Uterus (tissue), 4 donors: ENCODE measurements around the gene PUS1. TPM values are rescaled to one million over a fixed set of nuclear protein-coding genes. Genes with fewer than 3 reads are reported as not detected.

Experiments used
- DNase-seq, 2 donors: peaks; one replicate each; pipeline ENCODE4 v3.0.0-alpha.2; 2019 to 2020
- H3K27ac ChIP-seq, 2 donors: fragments of 200-600 bp; sonication (generic); 1 replicate in 1 of 2; 2 replicates in 1 of 2; pipeline ENCODE4 v1.5.1; 2016 to 2018
- H3K27me3 ChIP-seq, 2 donors: fragments of 200-600 bp; sonication (generic); one replicate each; pipeline ENCODE4 v1.5.1; 2018 to 2019; ENCODE audit warnings: control low read depth in 1 of 2
- H3K36me3 ChIP-seq, 2 donors: fragments of 200-600 bp; sonication (generic); one replicate each; pipeline ENCODE4 v1.5.1; 2019; ENCODE audit warnings: control low read depth in 1 of 2
- H3K4me1 ChIP-seq, 2 donors: fragments of 200-600 bp; sonication (generic); one replicate each; pipeline ENCODE4 v1.5.1; 2018 to 2019; ENCODE audit warnings: control low read depth in 1 of 2
- H3K4me3 ChIP-seq, 2 donors: fragments of 200-600 bp; sonication (generic); 1 replicate in 1 of 2; 2 replicates in 1 of 2; pipeline ENCODE4 v1.5.1; 2018 to 2019; ENCODE audit warnings: mild to moderate bottlenecking in 1 of 2
- H3K9me3 ChIP-seq, 2 donors: fragments of 200-600 bp; sonication (generic); one replicate each; pipeline ENCODE4 v1.5.1; 2019; ENCODE audit warnings: control low read depth in 1 of 2
- POLR2A ChIP-seq, 2 donors: fragments of 450-650 bp; IDR thresholded peaks; one replicate each; pipeline ENCODE4 v1.6.1; 2016; ENCODE audit warnings: antibody characterized with exemption in 2 of 2, mild to moderate bottlenecking in 1 of 2, moderate library complexity in 1 of 2
- intact Hi-C: fragments of 100-400 bp; cut with DNase I; formaldehyde crosslinking; loops from one replicate; pipeline ENCODE4 v1.15.1; 2023; ENCODE audit warnings: low total_unique reads
- total RNA-seq, 4 donors: library from RNA; depleted of rRNA in 3 of 4; stranded (reverse); fragments of >200 nt in 3 of 4; gene quantifications; one replicate each; pipeline versions ENCODE4 v1.1.0 to v1.2.4, GENCODE V29; 2014 to 2023
- TF ChIP-seq, protein P1 (sequence below), 4 experiments: fragments of 200-600 bp in 2 of 4; fragments of 450-650 bp in 2 of 4; sonication (generic) in 2 of 4; IDR thresholded peaks; one replicate each; pipeline ENCODE4 v1.5.1; 2016 to 2019; ENCODE audit warnings: antibody characterized with exemption in 4 of 4, mild to moderate bottlenecking in 2 of 4, moderate library complexity in 1 of 4
- donor health status: DM: yes; HTN: yes; CAD: no.

PUS1 gene
- total RNA-seq, 4 donors from 2014 or later = 0.59 to 29.2 (median 12.5) TPM

DNA sequence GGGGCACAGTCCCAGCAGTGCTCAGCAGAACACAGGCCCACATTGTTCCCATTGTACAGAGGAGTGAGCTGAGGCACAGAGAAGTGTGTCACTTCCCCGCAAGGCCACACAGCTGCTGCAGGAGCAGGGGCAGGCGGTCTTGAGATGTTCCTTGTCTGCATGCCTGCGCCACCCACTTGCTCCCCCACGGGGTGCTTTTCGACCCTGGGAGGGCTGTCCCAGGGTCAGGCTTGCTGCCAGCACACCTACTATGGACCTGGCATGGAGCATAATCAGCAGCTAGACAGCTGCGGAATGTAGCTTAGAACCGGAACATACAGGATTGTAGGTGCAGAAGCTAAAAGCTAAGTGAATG lies 12.9 kb downstream of the PUS1 start:
- no peak for DNase-seq
- intact Hi-C loops = no loop called here

DNA sequence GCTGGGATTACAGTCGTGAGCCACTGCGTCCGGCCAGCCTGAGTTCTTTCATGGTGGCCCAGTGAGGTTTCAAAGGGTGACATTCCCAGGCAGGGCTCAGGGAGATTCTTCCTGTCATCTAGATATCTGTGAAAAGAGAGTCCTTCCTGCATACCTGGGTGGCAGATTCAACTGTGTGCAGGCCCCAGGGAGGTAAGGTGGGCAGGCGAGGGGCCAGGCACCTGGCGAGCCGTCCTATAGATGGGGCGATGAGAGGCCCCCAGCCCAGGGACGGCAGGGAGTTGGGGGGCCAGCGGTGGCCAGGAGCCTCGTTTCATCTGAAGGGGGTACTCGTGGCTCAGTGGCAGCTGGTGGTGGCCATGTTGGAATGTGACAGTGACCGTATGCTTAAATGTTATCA lies 13.6 kb downstream of the PUS1 start:
- Histone ChIP-seq H3K27me3 (no peaks in the 10 kb centered on the region), H3K27ac (no peak overlapping the region), H3K36me3 (no peaks in the 10 kb centered on the region), H3K4me1 (no peaks in the 10 kb centered on the region), H3K4me3 (no peak overlapping the region), H3K9me3 (no peaks in the 10 kb centered on the region)
- DNase-seq = no peak
- TF ChIP-seq, protein P1, sequence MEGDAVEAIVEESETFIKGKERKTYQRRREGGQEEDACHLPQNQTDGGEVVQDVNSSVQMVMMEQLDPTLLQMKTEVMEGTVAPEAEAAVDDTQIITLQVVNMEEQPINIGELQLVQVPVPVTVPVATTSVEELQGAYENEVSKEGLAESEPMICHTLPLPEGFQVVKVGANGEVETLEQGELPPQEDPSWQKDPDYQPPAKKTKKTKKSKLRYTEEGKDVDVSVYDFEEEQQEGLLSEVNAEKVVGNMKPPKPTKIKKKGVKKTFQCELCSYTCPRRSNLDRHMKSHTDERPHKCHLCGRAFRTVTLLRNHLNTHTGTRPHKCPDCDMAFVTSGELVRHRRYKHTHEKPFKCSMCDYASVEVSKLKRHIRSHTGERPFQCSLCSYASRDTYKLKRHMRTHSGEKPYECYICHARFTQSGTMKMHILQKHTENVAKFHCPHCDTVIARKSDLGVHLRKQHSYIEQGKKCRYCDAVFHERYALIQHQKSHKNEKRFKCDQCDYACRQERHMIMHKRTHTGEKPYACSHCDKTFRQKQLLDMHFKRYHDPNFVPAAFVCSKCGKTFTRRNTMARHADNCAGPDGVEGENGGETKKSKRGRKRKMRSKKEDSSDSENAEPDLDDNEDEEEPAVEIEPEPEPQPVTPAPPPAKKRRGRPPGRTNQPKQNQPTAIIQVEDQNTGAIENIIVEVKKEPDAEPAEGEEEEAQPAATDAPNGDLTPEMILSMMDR (IDR thresholded peaks at IDR 0.05) = no peak
- no peak for TF ChIP-seq POLR2A (IDR thresholded peaks at IDR 0.05)
- intact Hi-C loops = no loop called here

More for the DNA sequence above, 12.9 kb downstream of the PUS1 start:
- Histone ChIP-seq H3K36me3 (no peaks in the 10 kb centered on the region), H3K4me1 (no peaks in the 10 kb centered on the region), H3K9me3 (no peaks in the 10 kb centered on the region), H3K27me3 (no peaks in the 10 kb centered on the region), H3K27ac (no peak overlapping the region), H3K4me3 (no peak overlapping the region)
- no peak for TF ChIP-seq POLR2A (IDR thresholded peaks at IDR 0.05)
- TF ChIP-seq, protein P1 (IDR thresholded peaks at IDR 0.05) = no peak

DNA sequence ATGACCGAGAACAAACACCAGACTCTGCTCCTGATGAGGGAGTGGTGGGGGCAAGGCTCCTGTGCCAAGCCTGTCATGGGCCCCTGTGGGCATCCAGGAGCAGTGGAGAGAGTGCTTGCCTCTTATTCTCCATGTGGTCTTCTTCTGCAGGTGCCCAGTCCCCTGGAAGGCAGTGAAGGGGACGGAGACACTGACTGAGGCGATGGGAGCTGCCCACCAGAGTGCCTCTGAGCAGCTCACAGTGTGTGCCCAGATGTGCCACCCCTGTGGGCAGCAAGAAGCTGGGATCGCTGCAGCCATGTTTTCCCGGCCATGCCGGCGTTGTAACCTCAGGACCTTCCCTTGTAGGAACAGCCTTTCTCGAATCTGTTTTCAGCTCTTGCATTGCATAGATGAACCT lies 14.3 kb downstream of the PUS1 start:
- no peak overlapping the region for H3K27ac ChIP-seq
- H3K4me1 ChIP-seq = no peaks in the 10 kb centered on the region
- no peaks in the 10 kb centered on the region for H3K9me3 ChIP-seq
- DNase-seq = no peak
- no peak overlapping the region for H3K4me3 ChIP-seq
- H3K27me3 ChIP-seq = no peaks in the 10 kb centered on the region
- intact Hi-C loops = no loop called here
- TF ChIP-seq POLR2A (IDR thresholded peaks at IDR 0.05) = no peak
- TF ChIP-seq, protein P1 (IDR thresholded peaks at IDR 0.05) = no peak
- no peaks in the 10 kb centered on the region for H3K36me3 ChIP-seq

DNA sequence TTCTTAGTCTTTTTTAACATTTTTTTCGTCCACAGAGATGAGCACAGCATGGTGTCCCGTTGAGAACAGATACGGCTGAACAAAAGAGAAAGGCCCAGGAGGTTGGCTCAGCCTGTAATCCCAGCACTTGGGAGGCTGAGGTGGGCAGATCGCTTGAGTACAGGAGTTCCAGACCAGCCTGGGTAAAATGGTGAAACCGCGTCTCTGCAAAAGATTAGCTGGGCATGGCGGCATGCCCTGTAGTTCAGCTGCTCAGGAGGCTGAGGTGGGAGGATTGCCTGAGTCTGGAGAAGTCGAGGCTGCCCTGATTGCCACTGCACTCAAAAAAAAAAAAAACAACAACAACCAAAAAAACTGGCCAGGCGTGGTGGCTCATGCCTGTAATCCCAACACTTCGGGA lies 14.8 kb downstream of the PUS1 start:
- H3K36me3 ChIP-seq = no peaks in the 10 kb centered on the region

DNA sequence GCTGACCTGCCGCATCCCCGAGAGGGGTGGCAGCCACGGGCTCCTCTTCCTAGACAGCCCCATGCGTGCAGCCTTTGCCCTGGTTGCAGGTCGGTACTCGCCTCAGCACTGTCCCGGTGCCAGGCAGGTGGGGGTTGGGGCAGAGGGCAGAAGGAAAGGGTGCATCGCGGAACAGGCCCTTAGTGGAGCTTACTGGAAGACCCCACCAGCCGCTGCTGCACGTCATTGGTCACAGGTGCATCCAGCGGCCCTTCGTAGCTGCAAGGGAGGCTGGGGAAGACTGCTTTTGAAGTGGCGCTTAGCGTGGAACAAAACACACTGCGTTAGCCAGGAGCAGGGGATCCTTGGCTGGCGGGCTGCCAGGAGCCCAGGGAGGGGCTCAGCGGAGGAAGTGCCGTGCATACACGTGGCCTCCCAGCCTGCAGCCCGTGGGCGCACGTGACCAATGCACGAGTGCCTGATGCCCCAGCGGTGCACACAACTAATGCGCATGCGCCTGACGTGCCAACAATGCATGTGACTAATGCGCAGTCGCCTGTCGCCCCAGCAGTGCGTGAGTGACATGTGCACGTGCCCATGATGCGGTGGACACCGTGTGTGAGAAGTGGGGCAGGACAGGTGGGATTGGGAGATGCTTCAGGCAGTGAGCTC lies 15.7 kb downstream of the PUS1 start:
- Histone ChIP-seq H3K36me3 (no peaks in the 10 kb centered on the region), H3K27me3 (no peaks in the 10 kb centered on the region), H3K4me3 (no peak overlapping the region), H3K27ac (no peak overlapping the region), H3K4me1 (no peaks in the 10 kb centered on the region), H3K9me3 (no peaks in the 10 kb centered on the region)
- DNase-seq = no peak
- intact Hi-C loops = no loop called here
- TF ChIP-seq, protein P1 (IDR thresholded peaks at IDR 0.05) = no peak
- no peak for TF ChIP-seq POLR2A (IDR thresholded peaks at IDR 0.05)

More for the DNA sequence above, 14.8 kb downstream of the PUS1 start:
- intact Hi-C loops = no loop called here
- DNase-seq = no peak
- Histone ChIP-seq H3K27ac (no peak overlapping the region), H3K4me3 (no peak overlapping the region), H3K27me3 (no peaks in the 10 kb centered on the region), H3K4me1 (no peaks in the 10 kb centered on the region), H3K9me3 (no peaks in the 10 kb centered on the region)
- no peak for TF ChIP-seq POLR2A (IDR thresholded peaks at IDR 0.05)
- TF ChIP-seq, protein P1 (IDR thresholded peaks at IDR 0.05) = no peak
